ENCODE measurements around the gene HEATR5A. TPM values are rescaled to one million over a fixed set of nuclear protein-coding genes. Genes with fewer than 3 reads are reported as not detected.

Gene HEATR5A
- total and polyA plus RNA-seq, 12 donors = 17.0 to 65.0 (median 46.2) TPM

DNA sequence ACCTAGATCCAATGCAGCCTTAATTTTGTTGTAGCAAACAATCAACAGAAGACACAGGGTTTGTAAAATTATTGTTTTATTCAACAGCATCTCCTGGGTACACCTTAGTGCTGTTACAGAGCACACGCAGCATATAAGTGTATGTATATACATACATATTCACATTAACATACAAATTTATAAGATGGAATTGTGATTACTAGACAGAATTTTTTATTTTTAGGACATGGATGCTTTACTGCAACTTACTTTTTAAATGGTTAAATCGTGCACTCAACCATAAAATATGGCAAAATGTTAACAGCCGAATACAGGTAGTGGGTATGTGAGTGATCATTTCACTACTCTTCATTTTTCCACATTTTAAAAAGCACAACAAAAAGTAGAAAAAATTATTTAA lies 16.6 kb downstream of the HEATR5A start:
- no peak overlapping the region for H3K4me3 ChIP-seq
- 93 to 97% methylated on average over 3 of the region's 3 CpGs for WGBS, 2 donors
- H3K36me3 ChIP-seq = peaks cover 0 to 42% (median 18%) of the 10 kb centered on the region in 9 donors
- H3K27me3 ChIP-seq = no peaks in the 10 kb centered on the region
- H3K9me3 ChIP-seq = no peaks in the 10 kb centered on the region
- TF ChIP-seq, protein P1, sequence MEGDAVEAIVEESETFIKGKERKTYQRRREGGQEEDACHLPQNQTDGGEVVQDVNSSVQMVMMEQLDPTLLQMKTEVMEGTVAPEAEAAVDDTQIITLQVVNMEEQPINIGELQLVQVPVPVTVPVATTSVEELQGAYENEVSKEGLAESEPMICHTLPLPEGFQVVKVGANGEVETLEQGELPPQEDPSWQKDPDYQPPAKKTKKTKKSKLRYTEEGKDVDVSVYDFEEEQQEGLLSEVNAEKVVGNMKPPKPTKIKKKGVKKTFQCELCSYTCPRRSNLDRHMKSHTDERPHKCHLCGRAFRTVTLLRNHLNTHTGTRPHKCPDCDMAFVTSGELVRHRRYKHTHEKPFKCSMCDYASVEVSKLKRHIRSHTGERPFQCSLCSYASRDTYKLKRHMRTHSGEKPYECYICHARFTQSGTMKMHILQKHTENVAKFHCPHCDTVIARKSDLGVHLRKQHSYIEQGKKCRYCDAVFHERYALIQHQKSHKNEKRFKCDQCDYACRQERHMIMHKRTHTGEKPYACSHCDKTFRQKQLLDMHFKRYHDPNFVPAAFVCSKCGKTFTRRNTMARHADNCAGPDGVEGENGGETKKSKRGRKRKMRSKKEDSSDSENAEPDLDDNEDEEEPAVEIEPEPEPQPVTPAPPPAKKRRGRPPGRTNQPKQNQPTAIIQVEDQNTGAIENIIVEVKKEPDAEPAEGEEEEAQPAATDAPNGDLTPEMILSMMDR (IDR thresholded peaks at IDR 0.05) = no peak
- ATAC-seq = no peak
- no peak overlapping the region for H3K27ac ChIP-seq
- intact Hi-C loops (cut with DNase I) = no loop called here
- DNase-seq = no peak
- H3K4me1 ChIP-seq = peaks cover 0 to 34% (median 8%) of the 10 kb centered on the region in 9 donors

DNA sequence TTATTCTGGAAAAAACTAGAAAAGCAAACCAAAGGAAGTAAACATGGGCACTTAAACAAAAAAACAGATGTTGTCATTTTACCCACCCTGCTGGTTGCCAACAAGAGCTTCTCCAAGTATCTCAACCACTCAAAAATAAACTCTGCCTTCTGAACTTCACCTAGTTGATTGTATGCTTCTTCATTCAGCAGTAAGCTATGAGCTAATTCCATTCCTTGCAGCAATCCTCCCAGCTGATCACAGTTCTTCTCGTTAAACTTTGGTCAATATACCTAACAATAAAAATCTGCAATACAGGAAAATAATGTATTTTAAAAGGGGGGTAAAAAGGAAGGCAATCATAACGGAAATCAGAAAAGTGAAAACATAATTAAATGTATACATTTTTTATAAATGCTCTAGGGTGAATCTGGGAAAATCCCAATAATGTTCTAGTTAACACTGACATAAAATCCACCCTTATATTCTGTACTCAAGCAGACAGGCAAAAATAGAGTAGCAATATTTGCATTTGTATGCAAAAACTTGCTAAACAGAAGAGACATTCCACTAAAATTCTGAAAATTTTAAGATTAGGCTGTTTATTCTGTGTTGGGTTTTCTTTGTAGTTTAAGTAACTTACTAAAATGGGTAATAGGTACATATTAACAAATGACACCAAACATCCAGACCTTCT lies 17.4 kb downstream of the HEATR5A start:
- Histone ChIP-seq H3K36me3 (peaks cover 0 to 50% (median 26%) of the 10 kb centered on the region in 9 donors), H3K9me3 (no peaks in the 10 kb centered on the region), H3K27ac (no peak overlapping the region), H3K27me3 (no peaks in the 10 kb centered on the region), H3K4me3 (no peak overlapping the region), H3K4me1 (peaks cover 0 to 34% (median 8%) of the 10 kb centered on the region in 9 donors)
- TF ChIP-seq, protein P1 (IDR thresholded peaks at IDR 0.05) = no peak
- intact Hi-C loops (cut with DNase I) = no loop called here
- no peak for DNase-seq
- no peak for ATAC-seq
- 74 to 86% methylated on average over 2 of the region's 2 CpGs for WGBS, 2 donors

DNA sequence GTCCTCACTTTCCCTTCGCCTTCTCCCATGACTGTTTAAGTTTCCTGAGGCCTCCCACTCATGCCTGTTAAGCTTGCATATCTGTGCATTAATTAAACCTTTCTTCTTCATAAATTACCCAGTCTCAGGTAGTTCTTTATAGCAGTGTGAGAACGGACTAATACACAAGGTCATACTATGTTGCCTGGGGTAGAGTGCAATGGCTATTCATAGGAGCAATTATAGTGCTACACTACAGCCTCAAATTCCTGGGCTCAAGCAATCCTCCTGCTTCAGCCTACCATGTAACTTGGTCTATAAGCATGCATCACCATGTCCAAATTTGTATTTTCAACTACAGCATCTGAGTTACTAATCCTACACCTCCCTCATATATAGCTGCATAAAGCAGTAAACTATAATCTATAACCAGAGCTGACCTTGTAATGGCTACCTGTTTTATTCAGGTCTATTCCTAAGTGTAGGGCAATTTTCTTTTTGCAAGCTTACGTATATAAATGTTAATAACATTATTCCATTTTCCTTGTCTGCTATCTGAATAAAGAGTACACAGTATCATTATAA lies 18.9 kb downstream of the HEATR5A start:
- no peak for DNase-seq
- Histone ChIP-seq H3K9me3 (no peaks in the 10 kb centered on the region), H3K4me3 (no peak overlapping the region), H3K27ac (no peak overlapping the region), H3K36me3 (peaks cover 0 to 63% (median 33%) of the 10 kb centered on the region in 9 donors), H3K4me1 (peaks cover 0 to 34% (median 8%) of the 10 kb centered on the region in 9 donors), H3K27me3 (no peaks in the 10 kb centered on the region)
- WGBS, 2 donors = 83 to 88% methylated on average over 3 of the region's 3 CpGs
- intact Hi-C loops (cut with DNase I) = no loop called here
- peak in 6 of 8 donors; percentile 40 to 76 (median 56) for ATAC-seq
- TF ChIP-seq, protein P1 (IDR thresholded peaks at IDR 0.05) = no peak

DNA sequence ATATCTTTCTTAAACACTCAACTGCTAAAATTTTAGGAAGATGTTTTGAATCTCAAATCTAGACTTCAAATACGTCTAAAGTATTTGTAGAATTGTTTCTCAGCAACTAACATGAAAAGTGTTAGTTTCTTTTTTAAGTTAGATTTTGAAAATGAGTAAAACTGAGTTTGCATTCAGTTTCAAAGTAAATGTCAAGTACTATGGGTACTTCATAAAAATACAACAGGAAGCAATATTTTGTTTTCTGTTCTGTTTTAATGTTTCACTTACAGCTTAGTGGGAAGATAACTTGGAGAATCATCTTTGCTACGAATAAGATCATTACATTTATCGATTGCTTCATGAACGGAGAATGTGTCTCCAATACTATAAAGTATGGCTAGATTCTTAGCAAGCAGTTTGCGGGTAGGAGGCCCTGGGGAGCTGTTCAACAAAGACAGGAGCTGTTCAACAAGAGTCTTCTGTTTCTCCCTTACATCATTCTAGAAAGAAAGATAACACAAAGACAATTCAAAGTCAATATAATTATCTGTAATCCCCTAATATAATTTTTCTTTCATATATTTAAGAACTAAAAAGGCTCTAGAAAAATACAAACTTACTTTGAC lies 20.2 kb downstream of the HEATR5A start:
- ATAC-seq = no peak
- Histone ChIP-seq H3K27me3 (no peaks in the 10 kb centered on the region), H3K9me3 (no peaks in the 10 kb centered on the region), H3K36me3 (peaks cover 0 to 76% (median 36%) of the 10 kb centered on the region in 9 donors), H3K4me1 (peaks cover 0 to 23% (median 0%) of the 10 kb centered on the region in 9 donors), H3K27ac (no peak overlapping the region), H3K4me3 (no peak overlapping the region)
- TF ChIP-seq, protein P1 (IDR thresholded peaks at IDR 0.05) = no peak
- intact Hi-C loops (cut with DNase I) = no loop called here
- no peak for DNase-seq
- WGBS, 2 donors = 88 to 93% methylated on average over 5 of the region's 5 CpGs

All from heart right ventricle (tissue), 16 donors.